HS-5 (cell line): ENCODE data around the gene MRPL44.
"Not testable (repeated sequence)": the region's sequence is repeated elsewhere in the genome, so short reads cannot be mapped to it uniquely, and the experiment has no call there.

Experiments used
- DNase-seq: peaks from one replicate; pipeline ENCODE4 v3.0.0-alpha.2; 2012; ENCODE audit warnings: low read depth

MRPL44 gene

GRCh38 chr2:223936862-223937326 is 20.4 kb upstream of the MRPL44 start:
- no peak for DNase-seq

- DNase-seq: no peak
Measured at GRCh38 chr2:223937535-223937934, 19.7 kb upstream of the MRPL44 start.

- DNase-seq: not testable (repeated sequence)
Measured at GRCh38 chr2:223939438-223939837, 17.8 kb upstream of the MRPL44 start.

- peak; percentile 88 for DNase-seq
Measured at GRCh38 chr2:223941579-223942277, 15.5 kb upstream of the MRPL44 start.

GRCh38 chr2:223943135-223943534 is 14.1 kb upstream of the MRPL44 start:
- DNase-seq: no peak

GRCh38 chr2:223943561-223944008 is 13.7 kb upstream of the MRPL44 start:
- peak; percentile 88 for DNase-seq

- no peak for DNase-seq
Measured at GRCh38 chr2:223944166-223944702, 13.0 kb upstream of the MRPL44 start.

- peak; percentile 43 for DNase-seq
Measured at GRCh38 chr2:223944703-223945531, 12.3 kb upstream of the MRPL44 start, which contains the start of gene WDFY1. Gene WDFY1 (minus strand): TSS chr2:223945335. CDS start chr2:223945284, 51 bp downstream.

- DNase-seq: no peak
Measured at GRCh38 chr2:223945755-223946154, 11.5 kb upstream of the MRPL44 start.

- DNase-seq: no peak
Measured at GRCh38 chr2:223947711-223948205, 9.5 kb upstream of the MRPL44 start.

- no peak for DNase-seq
Measured at GRCh38 chr2:223949241-223949840, 7.9 kb upstream of the MRPL44 start.

GRCh38 chr2:223950448-223951347 is 6.6 kb upstream of the MRPL44 start:
- no peak for DNase-seq

- no peak for DNase-seq
Measured at GRCh38 chr2:223952280-223952968, 4.8 kb upstream of the MRPL44 start.

- peak; percentile 89 for DNase-seq
Measured at GRCh38 chr2:223954401-223954800, 2.9 kb upstream of the MRPL44 start.

- no peak for DNase-seq
Measured at GRCh38 chr2:223956300-223956699, 963 bp upstream of the MRPL44 start.

GRCh38 chr2:223959688-223960087 is 2.4 kb downstream of the MRPL44 start:
- no peak for DNase-seq

- peak; percentile 72 for DNase-seq
Measured at GRCh38 chr2:223967981-223968380, 10.7 kb downstream of the MRPL44 start.

GRCh38 chr2:223969315-223969714 is 12.1 kb downstream of the MRPL44 start:
- no peak for DNase-seq

GRCh38 chr2:223969856-223970255 is 12.6 kb downstream of the MRPL44 start:
- DNase-seq: peak; percentile 19

- DNase-seq: peak; percentile 64
Measured at GRCh38 chr2:223970343-223971128, 13.3 kb downstream of the MRPL44 start.
